T-helper 1 cell (primary cell): ENCODE data around the gene STAT5A.
A peak's percentile ranks its signal among the peaks of the same experiment; 100 is the strongest.
"Not testable (repeated sequence)": the region's sequence is repeated elsewhere in the genome, so short reads cannot be mapped to it uniquely, and the experiment has no call there.

Source experiments
- DNase-seq, 5 donors: peaks; one replicate each; pipeline ENCODE4 v3.0.0-alpha.2; 2012 to 2020

Gene STAT5A

GRCh38 chr17:42285346-42286050 lies 2.8 kb upstream of the STAT5A start:
- DNase-seq, result no peak

DNA sequence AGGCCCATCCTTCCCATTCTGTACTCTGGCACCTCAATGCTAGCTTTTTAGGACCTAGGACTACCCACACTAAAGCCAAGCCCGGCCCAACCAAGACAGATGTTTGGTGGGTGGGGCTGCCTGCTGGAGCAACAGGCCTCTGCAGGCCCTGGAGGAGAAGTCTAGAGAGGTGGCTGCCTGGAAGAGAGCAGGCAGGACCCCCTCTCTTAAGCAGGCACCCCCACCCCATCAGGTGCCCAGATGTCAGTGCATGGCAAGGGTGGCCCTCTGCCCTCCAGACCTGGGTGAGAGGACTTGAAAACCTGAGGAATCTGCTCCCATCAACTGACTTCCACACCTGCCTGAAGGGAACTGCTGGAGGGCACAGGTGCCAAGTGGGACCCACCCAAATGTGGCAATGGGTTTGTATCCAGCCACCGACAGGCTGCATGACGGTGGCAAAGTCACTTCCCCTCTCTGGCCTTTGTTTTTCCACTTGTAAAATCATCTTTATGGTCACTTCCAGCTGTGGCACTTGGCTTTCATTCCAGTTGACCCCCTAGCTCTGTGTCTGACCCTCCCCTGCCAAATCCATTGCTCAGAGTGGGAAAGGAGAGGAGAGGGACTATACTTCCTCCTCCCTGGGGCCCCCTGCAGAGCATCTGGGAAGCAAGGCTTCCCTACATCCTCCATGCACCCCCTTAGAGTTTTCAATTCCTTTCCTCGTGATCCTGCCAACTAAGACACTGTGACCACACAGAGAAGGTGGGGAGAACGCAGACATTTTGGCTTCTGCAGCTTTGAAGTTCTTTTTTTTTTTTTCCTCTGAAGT lies 1.7 kb upstream of the STAT5A start:
- no peak for DNase-seq

- peak in 3 of 5 donors; percentile 25 to 71 (median 31) for DNase-seq
These were observed 857 bp upstream of the STAT5A start for GRCh38 chr17:42287305-42287976.

GRCh38 chr17:42288803-42289610 lies 709 bp downstream of the STAT5A start:
- DNase-seq, result peak; percentile 39 to 54 (median 42)

- peak in 1 of 5 donors; percentile 24 for DNase-seq
These were observed 1.4 kb downstream of the STAT5A start for GRCh38 chr17:42289611-42290181.

- DNase-seq, result no peak
These were observed 2.3 kb downstream of the STAT5A start for GRCh38 chr17:42290577-42290976.

DNA sequence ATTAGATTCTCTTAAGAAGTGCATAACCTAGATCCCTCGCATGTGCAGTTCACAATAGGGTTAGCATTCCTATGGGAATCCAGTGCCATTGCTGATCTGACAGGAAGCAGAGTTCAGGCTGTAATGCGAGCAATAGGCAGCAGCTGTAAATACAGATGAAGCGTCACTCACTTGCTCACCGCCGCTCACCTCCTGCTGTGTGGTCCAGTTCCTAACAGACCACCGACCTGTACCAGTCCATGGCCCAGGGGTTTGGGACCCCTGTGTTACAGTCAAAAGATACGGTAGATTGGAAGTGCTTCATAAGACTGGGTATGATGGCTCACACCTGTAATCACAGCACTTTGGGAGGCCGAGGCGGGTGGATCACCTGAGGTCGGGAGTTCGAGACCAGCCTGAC lies 2.8 kb downstream of the STAT5A start:
- DNase-seq, result no peak

- DNase-seq, result no peak
These were observed 6.4 kb downstream of the STAT5A start for GRCh38 chr17:42294469-42295398.

GRCh38 chr17:42296012-42296411 lies 7.7 kb downstream of the STAT5A start:
- no peak for DNase-seq

DNA sequence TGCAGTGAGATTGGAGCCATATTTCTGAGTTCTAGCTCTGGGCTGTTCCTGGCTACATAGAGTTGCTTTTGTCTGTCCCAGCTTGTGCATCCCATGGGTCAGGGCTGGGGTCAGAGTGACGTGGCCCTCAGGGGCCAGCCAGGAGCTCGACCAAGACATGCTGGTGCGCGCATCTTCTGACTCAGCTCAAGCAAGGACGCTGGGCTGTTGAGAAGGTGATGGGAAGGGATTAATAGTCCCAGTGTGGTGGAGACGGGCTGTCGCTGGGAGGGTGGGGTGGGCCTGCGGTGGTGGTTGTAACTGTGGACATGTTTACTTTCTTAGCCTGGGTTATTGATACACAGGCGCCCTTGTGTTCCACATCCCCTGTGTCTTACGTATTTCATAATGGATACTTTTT lies 9.5 kb downstream of the STAT5A start:
- DNase-seq, result not testable (repeated sequence)

- DNase-seq, result not testable (repeated sequence)
These were observed 11.1 kb downstream of the STAT5A start for GRCh38 chr17:42299361-42299760.

- not testable (repeated sequence) for DNase-seq
These were observed 11.6 kb downstream of the STAT5A start for GRCh38 chr17:42299913-42300312.

DNA sequence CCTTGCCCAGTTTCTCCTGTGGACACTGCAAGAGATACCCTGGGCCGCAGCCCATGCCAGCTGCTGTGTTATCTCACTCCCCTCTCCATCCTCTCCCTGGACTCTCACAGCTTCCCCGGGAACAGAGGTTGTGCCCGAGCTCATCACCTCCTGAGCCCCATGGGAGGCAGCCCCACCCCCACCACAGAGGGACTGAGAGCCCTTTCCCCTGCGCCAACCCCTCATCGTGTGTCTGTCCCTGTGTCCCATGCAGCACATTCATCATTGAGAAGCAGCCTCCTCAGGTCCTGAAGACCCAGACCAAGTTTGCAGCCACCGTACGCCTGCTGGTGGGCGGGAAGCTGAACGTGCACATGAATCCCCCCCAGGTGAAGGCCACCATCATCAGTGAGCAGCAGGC lies 12.7 kb downstream of the STAT5A start:
- no peak for DNase-seq

DNA sequence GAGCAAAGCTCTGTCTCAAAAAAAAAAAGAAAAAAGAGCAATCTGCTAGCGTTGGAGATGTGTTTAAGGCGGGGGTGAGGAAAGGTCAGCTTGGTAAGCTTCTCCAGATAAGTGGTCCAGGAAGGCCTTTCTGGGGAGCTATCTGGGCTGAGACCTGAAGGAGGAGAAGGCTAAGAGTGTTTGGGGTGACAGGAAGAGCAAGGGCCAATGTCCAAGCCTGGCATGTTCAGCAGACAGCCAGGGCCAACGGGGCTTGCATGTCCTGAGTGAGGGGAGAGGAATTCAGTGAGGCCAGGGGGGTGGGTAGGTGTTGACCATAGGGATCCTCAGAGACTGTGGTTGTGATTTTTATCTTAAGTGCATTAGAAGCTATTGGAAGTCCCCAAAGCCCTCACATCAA lies 15.4 kb downstream of the STAT5A start:
- DNase-seq, result no peak

GRCh38 chr17:42304187-42305030 lies 16.1 kb downstream of the STAT5A start:
- no peak for DNase-seq

DNA sequence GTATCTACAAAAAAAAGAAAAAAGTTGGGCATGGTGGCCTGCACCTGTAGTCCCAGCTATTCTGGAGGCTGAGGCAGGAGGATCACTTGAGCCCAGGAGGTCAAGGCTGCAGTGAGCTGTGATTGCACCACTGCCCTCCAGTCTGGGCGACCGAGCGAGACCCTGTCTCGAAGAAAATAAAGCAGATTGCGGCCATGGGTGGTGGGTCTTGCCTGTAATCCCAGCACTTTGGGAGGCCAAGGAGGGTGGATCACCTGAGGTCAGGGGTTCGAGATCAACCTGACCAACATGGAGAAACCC lies 16.7 kb downstream of the STAT5A start:
- DNase-seq, result not testable (repeated sequence)

DNA sequence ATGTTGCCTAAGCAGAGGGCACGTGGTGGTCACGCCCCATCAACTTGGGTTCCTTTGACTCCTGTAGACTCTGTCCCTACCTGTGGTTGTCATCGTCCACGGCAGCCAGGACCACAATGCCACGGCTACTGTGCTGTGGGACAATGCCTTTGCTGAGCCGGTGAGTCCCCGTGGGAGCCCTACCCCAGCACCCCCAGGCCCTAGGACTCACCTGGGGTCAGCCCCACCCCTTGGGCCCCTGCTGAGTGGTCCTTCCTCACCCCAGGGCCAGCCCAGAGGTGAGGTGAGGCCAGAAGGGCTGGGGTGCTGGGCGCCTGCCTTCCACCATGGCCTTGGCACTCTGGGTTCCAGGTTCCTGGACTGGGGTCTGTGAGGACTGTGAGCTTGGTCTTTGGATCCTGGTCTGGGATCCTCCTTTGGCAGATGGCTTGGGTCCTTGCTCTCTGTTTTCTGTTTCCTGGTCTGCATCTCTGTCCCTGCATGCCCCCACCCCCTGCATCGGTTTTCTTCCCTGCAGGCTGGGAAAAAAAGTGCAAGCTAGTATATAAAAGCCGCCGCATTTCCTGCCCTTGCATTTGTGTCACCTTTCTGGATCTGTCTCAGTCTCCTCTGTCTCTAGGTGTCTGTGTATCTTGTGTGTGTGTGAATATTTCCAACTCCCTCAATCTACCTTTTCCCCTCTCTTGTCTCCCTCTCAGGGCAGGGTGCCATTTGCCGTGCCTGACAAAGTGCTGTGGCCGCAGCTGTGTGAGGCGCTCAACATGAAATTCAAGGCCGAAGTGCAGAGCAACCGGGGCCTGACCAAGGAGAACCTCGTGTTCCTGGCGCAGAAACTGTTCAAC lies 17.5 kb downstream of the STAT5A start:
- DNase-seq, result no peak

GRCh38 chr17:42306385-42306667 lies 18.0 kb downstream of the STAT5A start:
- DNase-seq, result no peak

DNA sequence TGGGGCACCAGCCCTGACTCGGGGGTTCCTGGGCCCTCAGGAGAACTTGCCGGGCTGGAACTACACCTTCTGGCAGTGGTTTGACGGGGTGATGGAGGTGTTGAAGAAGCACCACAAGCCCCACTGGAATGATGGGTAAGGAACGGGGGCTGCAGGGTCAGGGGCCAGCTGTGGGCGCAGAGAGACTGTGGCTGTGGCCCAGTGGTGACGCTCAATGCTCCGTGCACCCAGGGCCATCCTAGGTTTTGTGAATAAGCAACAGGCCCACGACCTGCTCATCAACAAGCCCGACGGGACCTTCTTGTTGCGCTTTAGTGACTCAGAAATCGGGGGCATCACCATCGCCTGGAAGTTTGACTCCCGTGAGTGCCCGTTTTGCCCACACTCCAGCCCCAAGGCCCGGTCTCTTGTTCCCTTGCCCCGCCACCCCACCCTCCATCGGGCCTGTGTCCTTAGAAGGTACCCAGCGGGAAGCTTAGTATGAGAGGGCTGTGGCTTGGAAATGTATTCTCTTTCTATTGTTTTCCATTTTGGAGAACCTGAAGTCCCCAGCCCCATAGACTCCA lies 19.1 kb downstream of the STAT5A start:
- no peak for DNase-seq
